ENCODE measurements around the gene TUBA4A.
"Not testable (repeated sequence)": the region's sequence is repeated elsewhere in the genome, so short reads cannot be mapped to it uniquely, and the experiment has no call there.

TUBA4A gene

DNA sequence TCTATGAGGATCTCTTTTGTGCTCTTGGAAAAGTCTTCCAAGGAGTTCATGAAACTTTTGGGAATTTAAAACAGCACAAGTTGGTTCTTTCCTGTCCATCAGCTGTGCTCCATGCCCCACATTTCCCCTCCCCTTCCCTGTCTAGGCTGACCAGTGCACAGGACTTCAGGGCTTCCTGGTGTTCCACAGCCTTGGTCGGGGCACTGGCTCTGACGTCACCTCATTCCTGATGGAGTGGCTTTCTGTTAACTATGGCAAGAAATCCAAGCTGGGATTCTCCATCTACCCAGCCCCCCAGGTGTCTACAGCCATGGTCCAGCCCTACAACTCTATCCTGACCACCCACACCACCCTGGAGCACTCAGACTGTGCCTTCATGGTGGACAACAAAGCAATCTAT lies 17.3 kb upstream of the TUBA4A start:
- Mint-ChIP-seq H3K4me1 (no peaks in the 10 kb centered on the region), H3K9me3 (no peaks in the 10 kb centered on the region), H3K36me3 (no peaks in the 10 kb centered on the region), H3K4me3 (no peak overlapping the region), H3K27ac (no peak overlapping the region), H3K27me3 (peaks cover 65% of the 10 kb centered on the region)
- CTCF ChIA-PET = interaction anchor here (2.3 kb wide), 1 partner anchor 24 kb away, joined by 9 read pairs; no protein-coding TSS in a partner anchor
- no peak for DNase-seq

DNA sequence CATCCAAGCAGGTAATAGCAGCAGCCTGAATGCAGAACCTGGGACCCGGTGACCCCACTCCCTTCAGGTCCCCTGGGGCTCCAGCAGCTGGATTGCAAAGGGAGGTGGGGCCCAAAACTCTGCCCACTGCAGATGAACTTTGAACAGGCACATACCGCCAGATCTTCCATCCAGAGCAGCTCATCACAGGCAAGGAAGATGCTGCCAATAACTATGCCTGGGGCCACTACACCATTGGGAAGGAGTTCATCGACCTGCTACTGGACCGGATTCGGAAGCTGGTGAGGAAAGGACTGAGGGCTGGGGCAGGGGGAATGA lies 16.3 kb upstream of the TUBA4A start:
- H3K27me3 Mint-ChIP-seq = peaks cover 65% of the 10 kb centered on the region
- CTCF ChIA-PET = interaction anchor here (1.7 to 2.3 kb wide), 2 partner anchors 8 to 25 kb away, joined by 4 to 9 read pairs; no protein-coding TSS in a partner anchor
- no peak overlapping the region for H3K4me3 Mint-ChIP-seq
- DNase-seq = no peak
- no peaks in the 10 kb centered on the region for H3K36me3 Mint-ChIP-seq
- H3K9me3 Mint-ChIP-seq = no peaks in the 10 kb centered on the region
- no peak overlapping the region for H3K27ac Mint-ChIP-seq
- H3K4me1 Mint-ChIP-seq = no peaks in the 10 kb centered on the region

DNA sequence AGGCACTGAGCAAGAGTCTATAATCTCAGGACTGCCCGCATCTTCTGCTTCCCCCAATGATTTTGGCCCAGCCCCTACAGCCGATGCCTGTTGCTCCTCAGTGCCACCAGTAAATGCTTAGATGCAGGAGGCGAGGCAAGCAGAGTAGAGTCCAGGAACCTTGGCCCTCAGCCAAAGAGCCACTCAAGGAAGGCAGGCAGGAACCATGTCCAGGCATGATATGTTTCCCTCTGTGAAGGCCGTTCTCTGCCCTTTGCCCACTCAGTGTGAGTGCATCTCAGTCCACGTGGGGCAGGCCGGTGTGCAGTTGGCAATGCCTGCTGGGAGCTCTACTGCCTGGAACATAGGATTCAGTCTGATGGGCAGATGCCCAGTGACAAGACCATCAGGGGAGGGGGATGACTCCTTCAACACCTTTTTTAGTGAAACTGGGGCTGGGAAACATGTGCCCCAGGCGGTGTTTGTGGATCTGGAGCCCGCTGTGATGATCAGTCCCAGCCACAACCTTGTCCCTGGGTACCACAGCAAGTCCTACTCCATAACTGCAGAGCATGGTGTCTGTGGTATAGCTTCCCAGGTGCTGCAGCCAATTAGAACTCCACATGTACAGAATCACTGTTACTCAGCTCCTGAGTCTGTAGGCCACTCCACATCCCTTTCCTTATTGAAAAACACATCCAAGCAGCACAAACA lies 15.8 kb upstream of the TUBA4A start:
- CTCF ChIA-PET = interaction anchor here (1.7 to 2.3 kb wide), 2 partner anchors 8 to 26 kb away, joined by 4 to 9 read pairs; no protein-coding TSS in a partner anchor
- DNase-seq = no peak
- H3K36me3 Mint-ChIP-seq = no peaks in the 10 kb centered on the region
- peaks cover 61% of the 10 kb centered on the region for H3K27me3 Mint-ChIP-seq
- H3K4me1 Mint-ChIP-seq = no peaks in the 10 kb centered on the region
- no peak overlapping the region for H3K27ac Mint-ChIP-seq
- no peaks in the 10 kb centered on the region for H3K9me3 Mint-ChIP-seq
- H3K4me3 Mint-ChIP-seq = no peak overlapping the region

DNA sequence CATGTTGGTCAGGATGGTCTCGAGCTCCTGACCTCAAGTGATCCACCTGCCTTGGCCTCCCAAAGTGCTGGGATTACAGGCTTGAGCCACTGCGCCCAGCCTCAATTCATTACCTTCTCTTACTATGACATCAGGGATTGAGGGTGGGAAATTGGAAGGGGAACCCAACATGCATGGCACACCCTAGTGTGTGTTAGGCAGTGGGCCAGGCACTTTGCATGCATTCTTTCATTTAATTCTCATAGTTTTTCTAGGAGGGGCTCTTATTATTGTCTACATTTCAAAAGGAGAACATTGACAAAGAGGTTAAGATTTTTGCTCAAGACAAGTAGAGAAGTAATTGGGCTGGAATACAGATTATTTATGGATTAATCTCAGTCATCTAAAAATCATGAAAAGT lies 14.6 kb upstream of the TUBA4A start:
- Mint-ChIP-seq H3K4me3 (no peak overlapping the region), H3K27me3 (peaks cover 54% of the 10 kb centered on the region), H3K4me1 (no peaks in the 10 kb centered on the region), H3K9me3 (no peaks in the 10 kb centered on the region), H3K27ac (no peak overlapping the region), H3K36me3 (no peaks in the 10 kb centered on the region)
- no peak for DNase-seq
- CTCF ChIA-PET = interaction anchor here (1.7 to 3.3 kb wide), 2 partner anchors 9 to 26 kb away, joined by 4 to 12 read pairs; no protein-coding TSS in a partner anchor

DNA sequence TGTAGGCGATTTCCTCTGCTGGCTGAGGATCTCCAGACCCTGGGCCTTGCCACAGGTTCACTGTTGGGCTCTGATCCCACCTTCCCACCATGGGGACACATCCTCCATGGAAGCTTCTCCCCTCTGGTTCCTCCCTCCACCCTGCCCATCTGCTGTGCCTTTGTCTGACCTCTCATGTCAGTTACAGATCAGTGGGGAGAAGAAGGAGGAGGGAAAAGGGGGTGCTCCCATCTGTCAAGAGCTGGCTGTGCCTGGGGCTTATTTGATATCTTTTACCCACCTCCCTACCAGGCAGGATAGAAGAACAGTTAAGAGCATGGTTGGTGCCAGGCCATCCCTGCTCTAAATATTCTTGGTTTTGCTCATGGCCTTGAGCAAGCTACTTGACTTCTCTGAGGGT lies 13.2 kb upstream of the TUBA4A start:
- Mint-ChIP-seq H3K27me3 (peaks cover 47% of the 10 kb centered on the region), H3K9me3 (no peaks in the 10 kb centered on the region), H3K4me3 (no peak overlapping the region), H3K27ac (no peak overlapping the region), H3K4me1 (no peaks in the 10 kb centered on the region), H3K36me3 (no peaks in the 10 kb centered on the region)
- DNase-seq = no peak
- CTCF ChIA-PET = interaction anchor here (0.6 to 3.3 kb wide), 2 partner anchors 10 to 28 kb away, joined by 3 to 12 read pairs; no protein-coding TSS in a partner anchor

DNA sequence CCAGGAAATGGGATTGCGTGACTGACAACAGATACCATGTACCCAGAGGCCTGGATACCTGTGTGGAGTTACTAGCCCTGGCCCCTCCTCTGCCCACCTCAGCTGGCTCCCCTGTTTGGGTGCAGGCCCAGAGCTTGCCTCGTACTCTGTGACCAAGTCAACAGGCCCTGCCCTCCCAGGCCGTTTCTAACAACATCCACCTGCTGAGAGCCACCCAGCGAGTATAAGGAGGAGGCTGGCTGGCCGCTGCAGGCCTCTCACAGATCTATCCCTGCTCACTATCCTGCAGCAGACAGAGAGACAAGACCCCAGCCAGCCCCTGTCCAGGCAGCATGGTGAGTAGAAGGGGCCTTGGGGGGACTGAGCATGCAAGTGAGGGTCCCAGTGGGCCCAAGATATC lies 12.5 kb upstream of the TUBA4A start:
- H3K4me1 Mint-ChIP-seq = no peaks in the 10 kb centered on the region
- no peak overlapping the region for H3K27ac Mint-ChIP-seq
- peaks cover 47% of the 10 kb centered on the region for H3K27me3 Mint-ChIP-seq
- H3K4me3 Mint-ChIP-seq = no peak overlapping the region
- H3K36me3 Mint-ChIP-seq = no peaks in the 10 kb centered on the region
- H3K9me3 Mint-ChIP-seq = no peaks in the 10 kb centered on the region
- CTCF ChIA-PET = interaction anchor here (1.0 to 3.3 kb wide), 2 partner anchors 12 to 28 kb away, joined by 5 to 12 read pairs; no protein-coding TSS in a partner anchor
- no peak for DNase-seq

DNA sequence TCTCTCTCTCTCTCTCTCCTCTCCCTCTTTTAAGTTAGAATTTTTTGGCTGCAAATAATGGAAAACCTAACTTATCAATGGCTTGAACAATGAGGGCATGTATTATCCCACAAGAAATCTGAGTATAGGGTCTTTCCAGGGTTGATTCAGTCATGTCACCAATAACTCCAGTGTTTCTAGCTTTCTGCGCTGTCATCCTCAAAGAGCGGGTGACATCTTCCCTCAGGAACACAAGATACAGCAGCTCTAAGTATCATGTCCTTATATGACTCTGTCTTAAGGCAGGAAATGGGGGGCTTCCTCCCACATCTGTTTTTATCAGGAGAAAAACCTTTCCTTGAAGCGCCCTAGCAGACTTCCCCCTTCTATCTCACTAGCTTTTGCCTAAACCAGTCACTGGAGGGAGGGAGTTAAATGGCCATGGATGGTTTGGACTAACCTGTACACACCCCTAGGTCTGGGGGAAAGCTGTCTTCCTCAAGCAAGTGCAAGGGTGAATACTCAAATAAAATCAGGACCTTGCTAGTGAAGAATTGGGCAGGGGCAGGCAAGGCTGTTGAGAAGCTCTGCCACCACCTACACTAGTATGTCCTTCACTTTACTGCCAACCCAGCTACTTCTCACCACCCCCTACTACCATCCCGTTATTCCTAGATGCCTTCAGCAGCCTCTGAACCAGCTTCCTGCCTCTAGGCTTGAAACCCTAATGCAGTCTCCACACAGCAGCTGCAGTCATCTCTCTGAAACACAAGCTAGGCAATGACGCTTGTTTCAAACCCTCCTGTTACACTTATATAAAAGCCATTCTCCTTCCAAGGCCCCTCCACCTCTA lies 7.5 kb upstream of the TUBA4A start:
- CTCF ChIA-PET = interaction anchor here (1.0 to 2.1 kb wide), 3 partner anchors 16 to 34 kb away, joined by 3 to 13 read pairs (median 4); no protein-coding TSS in a partner anchor
- DNase-seq = no peak
- no peaks in the 10 kb centered on the region for H3K36me3 Mint-ChIP-seq
- H3K4me1 Mint-ChIP-seq = peaks cover 3% of the 10 kb centered on the region
- H3K27me3 Mint-ChIP-seq = peaks cover 39% of the 10 kb centered on the region
- H3K9me3 Mint-ChIP-seq = no peaks in the 10 kb centered on the region
- H3K27ac Mint-ChIP-seq = no peak overlapping the region
- no peak overlapping the region for H3K4me3 Mint-ChIP-seq

DNA sequence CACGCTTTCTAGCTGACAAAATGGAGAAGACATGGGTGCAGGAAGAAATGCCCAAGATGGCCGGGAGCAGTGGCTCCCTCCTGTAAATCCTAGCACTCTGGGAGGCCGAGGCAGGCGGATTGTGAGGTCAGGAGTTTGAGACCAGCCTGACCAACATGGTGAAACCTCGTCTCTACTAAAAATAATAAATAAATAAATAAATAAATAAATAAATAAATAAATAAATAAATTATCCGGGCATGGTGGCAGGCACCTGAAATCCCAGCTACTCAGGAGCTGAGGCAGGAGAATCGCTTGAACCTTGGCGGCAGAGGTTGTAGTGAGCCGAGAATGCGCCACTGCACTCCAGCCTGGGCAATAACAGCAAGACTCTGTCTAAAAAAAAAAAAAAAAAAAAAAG lies 5.2 kb upstream of the TUBA4A start:
- peaks cover 39% of the 10 kb centered on the region for H3K27me3 Mint-ChIP-seq
- not testable (repeated sequence) for DNase-seq, H3K9me3 Mint-ChIP-seq, H3K27ac Mint-ChIP-seq, H3K36me3 Mint-ChIP-seq, H3K4me3 Mint-ChIP-seq
- peaks cover 16% of the 10 kb centered on the region for H3K4me1 Mint-ChIP-seq
- CTCF ChIA-PET = interaction anchor here (1.5 to 2.0 kb wide), 2 partner anchors 19 to 36 kb away, joined by 7 to 11 read pairs; partner anchors contain the start of gene DNAJB2

DNA sequence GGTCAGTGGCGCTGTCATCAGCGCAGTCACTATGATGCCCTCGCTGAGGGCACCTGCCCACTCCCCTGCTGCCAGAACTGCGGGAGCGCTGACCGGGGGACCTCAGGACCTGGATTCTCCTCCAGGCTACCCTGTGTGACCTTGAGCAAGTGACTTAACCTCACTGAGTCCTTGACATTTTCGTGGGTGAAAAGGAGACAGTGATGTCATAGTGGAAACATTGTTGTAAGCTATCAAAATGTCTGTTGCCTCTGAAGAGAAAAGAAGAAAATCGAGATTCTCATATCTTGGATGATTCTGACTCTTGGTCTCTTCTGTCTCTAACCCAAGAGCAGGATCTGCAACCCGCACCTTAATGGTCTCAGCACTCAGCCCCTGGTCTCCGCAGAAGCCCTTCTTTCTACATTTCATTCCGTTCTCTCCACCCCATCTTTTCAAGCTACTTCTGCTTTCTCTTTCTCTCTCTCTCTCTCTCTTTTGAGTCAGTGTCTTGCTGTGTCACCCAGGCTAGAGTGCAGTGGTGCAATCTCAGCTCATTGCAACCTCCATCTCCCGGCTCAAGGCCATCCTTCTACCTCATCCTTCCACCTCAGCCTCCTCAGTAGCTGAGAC lies 978 bp upstream of the TUBA4A start:
- DNase-seq = peak; percentile 59
- peak overlapping the region; percentile 84 for H3K27ac Mint-ChIP-seq
- peaks cover 33% of the 10 kb centered on the region for H3K36me3 Mint-ChIP-seq
- H3K9me3 Mint-ChIP-seq = no peaks in the 10 kb centered on the region
- H3K27me3 Mint-ChIP-seq = peaks cover 14% of the 10 kb centered on the region
- peak overlapping the region; percentile 92 for H3K4me3 Mint-ChIP-seq
- H3K4me1 Mint-ChIP-seq = peaks cover 45% of the 10 kb centered on the region
- CTCF ChIA-PET = interaction anchor here (1.0 to 5.5 kb wide), 6 partner anchors 10 to 83 kb away, joined by 3 to 49 read pairs (median 4); partner anchors contain the start of genes DNAJB2, GLB1L and STK16

DNA sequence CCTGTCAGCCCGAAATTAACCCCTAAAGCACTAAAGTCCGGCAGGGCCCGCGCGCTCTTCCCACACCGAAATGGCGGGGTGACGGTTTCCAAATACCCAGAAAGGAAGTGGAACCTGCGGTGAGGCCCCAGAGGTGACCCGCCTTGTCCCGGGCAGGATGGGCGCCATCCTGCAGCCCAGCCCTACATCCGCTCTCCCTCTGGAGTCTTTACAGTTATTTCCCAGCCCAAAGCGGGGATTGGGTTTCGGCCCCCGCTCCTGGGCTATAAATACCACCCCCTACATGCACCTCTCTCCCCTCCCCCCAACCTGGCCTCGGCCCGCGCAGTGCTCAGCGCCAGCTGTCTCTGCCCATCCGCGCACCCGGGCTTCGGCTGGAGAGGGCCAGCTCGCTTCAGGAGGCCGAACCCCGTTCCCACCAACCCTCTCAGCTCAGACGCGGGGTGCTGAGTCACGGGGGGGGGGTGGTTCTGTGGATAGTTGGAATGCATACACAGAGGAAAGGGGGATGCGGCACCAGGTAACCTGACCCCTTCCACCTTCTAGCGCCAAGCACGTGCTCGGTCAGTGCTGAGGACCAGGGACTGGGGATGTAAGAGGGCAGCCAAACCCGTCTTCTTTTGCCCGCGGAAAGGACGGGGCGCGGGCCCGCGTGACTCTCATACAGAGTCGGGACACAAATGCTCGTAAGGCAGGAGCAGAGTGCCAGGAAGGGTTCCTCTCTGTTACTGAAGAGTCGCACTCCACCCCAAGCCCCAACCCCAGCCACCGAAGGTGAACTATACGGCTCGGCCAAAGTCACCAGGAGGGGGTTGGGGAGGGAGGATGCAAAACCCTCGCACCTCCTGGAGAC lies 592 bp downstream of the TUBA4A start, which contains the start of gene TUBA4B:
Gene TUBA4B, plus strand, starts transcription at position 344 of the 853 bp plus-strand sequence. Its CDS starts 165 bp downstream, at position 509.
- Mint-ChIP-seq H3K4me3 (peak within 1 kb of the TSS; percentile 92), H3K4me1 (peaks cover 61% of the 10 kb centered on the region), H3K27me3 (no peaks in the 10 kb centered on the region), H3K27ac (peak within 1 kb of the TSS; percentile 95), H3K36me3 (peaks cover 48% of the 10 kb centered on the region), H3K9me3 (no peaks in the 10 kb centered on the region)
- peak; percentile 74 for DNase-seq
- CTCF ChIA-PET = interaction anchor here (0.7 to 5.5 kb wide), 9 partner anchors 8 to 80 kb away, joined by 3 to 49 read pairs (median 5); partner anchors contain the start of genes ABCB6, ANKZF1, ATG9A and DNAJB2

DNA sequence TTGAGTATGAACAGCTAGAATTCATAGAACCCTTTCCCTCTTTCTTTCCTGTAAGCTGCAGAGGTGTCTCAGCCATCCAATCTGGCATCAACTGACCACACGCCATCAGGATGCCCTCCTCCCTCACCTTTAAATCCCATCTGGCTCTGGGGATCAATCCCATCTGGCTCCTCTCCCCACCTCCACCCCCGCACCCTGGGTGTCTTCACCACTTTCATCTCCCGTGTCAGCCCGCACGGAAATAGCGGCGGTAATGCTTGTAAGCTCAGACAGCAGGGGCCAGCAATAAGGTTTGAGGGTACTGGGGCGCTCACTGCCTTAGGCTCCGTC lies 1.2 kb downstream of the TUBA4A start:
- peaks cover 54% of the 10 kb centered on the region for H3K36me3 Mint-ChIP-seq
- no peak for DNase-seq

DNA sequence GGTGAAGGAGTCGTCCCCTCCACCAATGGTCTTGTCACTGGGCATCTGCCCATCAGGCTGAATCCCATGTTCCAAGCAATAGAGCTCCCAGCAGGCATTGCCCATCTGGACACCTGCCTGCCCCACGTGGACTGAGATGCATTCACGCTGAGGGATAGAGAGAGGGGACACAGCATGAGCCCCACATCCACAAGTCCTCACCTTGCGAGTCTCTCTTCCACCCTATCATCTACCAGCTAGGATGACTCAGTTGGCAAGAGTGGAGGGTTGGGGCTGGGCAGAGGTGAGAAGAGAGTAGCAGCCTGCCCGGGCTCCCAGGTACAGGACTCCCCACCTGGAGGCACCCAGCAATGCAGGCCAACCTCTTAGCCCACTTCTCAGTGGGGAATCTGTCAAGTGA lies 1.6 kb downstream of the TUBA4A start:
- Mint-ChIP-seq H3K36me3 (peaks cover 58% of the 10 kb centered on the region), H3K27ac (peak overlapping the region; percentile 95), H3K9me3 (no peaks in the 10 kb centered on the region), H3K4me1 (peaks cover 72% of the 10 kb centered on the region), H3K4me3 (peak overlapping the region; percentile 92), H3K27me3 (no peaks in the 10 kb centered on the region)
- CTCF ChIA-PET = interaction anchor here (0.8 to 5.5 kb wide), 8 partner anchors 13 to 92 kb away, joined by 3 to 49 read pairs (median 5); partner anchors contain the start of genes ABCB6, ANKZF1 and ATG9A
- peak; percentile 42 for DNase-seq

More for the DNA sequence above, 1.2 kb downstream of the TUBA4A start:
- H3K4me1 Mint-ChIP-seq = peaks cover 67% of the 10 kb centered on the region
- H3K9me3 Mint-ChIP-seq = no peaks in the 10 kb centered on the region
- peak overlapping the region; percentile 95 for H3K27ac Mint-ChIP-seq
- H3K4me3 Mint-ChIP-seq = peak overlapping the region; percentile 92
- no peaks in the 10 kb centered on the region for H3K27me3 Mint-ChIP-seq
- CTCF ChIA-PET = interaction anchor here (0.7 to 5.5 kb wide), 8 partner anchors 13 to 80 kb away, joined by 3 to 49 read pairs (median 5); partner anchors contain the start of genes ABCB6, ANKZF1 and ATG9A

DNA sequence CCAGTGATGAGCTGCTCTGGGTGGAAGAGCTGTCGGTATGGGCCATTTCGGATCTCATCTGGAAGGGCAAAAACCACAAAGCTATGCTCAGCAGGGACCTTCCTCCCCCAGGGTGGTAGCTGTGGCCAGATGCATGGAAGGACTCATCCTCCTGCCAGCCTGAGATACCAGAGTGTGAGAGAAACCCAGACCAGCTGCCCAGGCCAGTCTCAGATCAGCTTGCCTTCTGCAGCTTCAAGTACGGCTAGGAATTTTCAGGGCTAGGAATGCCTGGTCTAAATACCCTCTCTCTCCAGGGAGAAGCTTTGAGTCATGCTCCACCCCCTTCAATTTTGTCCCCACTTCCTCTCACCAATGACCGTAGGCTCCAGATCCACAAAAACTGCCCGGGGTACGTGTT lies 2.1 kb downstream of the TUBA4A start:
- Mint-ChIP-seq H3K4me3 (peak overlapping the region; percentile 92), H3K27ac (peak overlapping the region; percentile 95), H3K9me3 (no peaks in the 10 kb centered on the region), H3K27me3 (no peaks in the 10 kb centered on the region), H3K36me3 (peaks cover 62% of the 10 kb centered on the region), H3K4me1 (peaks cover 76% of the 10 kb centered on the region)
- CTCF ChIA-PET = interaction anchor here (0.8 to 5.5 kb wide), 8 partner anchors 12 to 92 kb away, joined by 3 to 49 read pairs (median 5); partner anchors contain the start of genes ABCB6, ANKZF1 and ATG9A
- DNase-seq = no peak
